Measurements from ENCODE around the gene SORCS2. TPM values are rescaled to one million over a fixed set of nuclear protein-coding genes. Genes with fewer than 3 reads are reported as not detected.

Gene SORCS2
- total and polyA plus RNA-seq, 2 donors (not counting 1 experiment from before 2014, with no cell fraction given), result not detected

- no peaks in the 10 kb centered on the region for H4K20me1 ChIP-seq (ENCODE audit: control insufficient read depth, insufficient read depth, low read length, poor library complexity, severe bottlenecking)
- Mint-ChIP-seq H3K9me3 (ENCODE audit: insufficient read depth) (peaks cover 6% of the 10 kb centered on the region), H3K4me1 (no peaks in the 10 kb centered on the region), H3K27me3 (peaks cover 4% of the 10 kb centered on the region), H3K27ac (no peak overlapping the region), H3K4me3 (no peak overlapping the region)
- H3K4me2 ChIP-seq (replicated peaks; ENCODE audit: low read depth, low read length, poor library complexity, severe bottlenecking), result no peak overlapping the region
- H3K79me2 ChIP-seq (ENCODE audit: control insufficient read depth, insufficient read depth, low read length), result no peaks in the 10 kb centered on the region
- ChIA-PET POLR2A (no interaction called here), CTCF (no interaction called here)
- TF ChIP-seq EZH2 (IDR thresholded peaks at IDR 0.05; ENCODE audit: borderline replicate concordance, insufficient read depth, low read depth, low read length, poor library complexity, severe bottlenecking), result no peak
- no peak for TF ChIP-seq CTCF (IDR thresholded peaks at IDR 0.05)
- H3K9me3 ChIP-seq (ENCODE audit: control extremely low read depth in 1 of 3, control insufficient read depth in 2 of 3, insufficient read depth in 1 of 3, low read length in 2 of 3), result peaks cover 0 to 16% (median 0%) of the 10 kb centered on the region in 3 donors
- DNase-seq (no peak), ATAC-seq (ENCODE audit: low read depth) (no peak)
- H2AFZ ChIP-seq (ENCODE audit: insufficient read depth, low read depth, low read length, poor library complexity, severe bottlenecking), result no peak overlapping the region
- no peak overlapping the region for H3K27ac ChIP-seq (ENCODE audit: low read length in 2 of 2)
- intact Hi-C loops (cut with micrococcal nuclease), result no loop called here
- no peak overlapping the region for H3K4me3 ChIP-seq (ENCODE audit: control extremely low read depth in 1 of 5, extremely low read depth in 1 of 5, insufficient read depth in 1 of 5, low read depth in 2 of 5, low read length in 4 of 5)
- no peak overlapping the region for H3K9ac ChIP-seq (ENCODE audit: low read length)
- H3K4me1 ChIP-seq (ENCODE audit: control insufficient read depth in 2 of 2, insufficient read depth in 2 of 2, low read length in 2 of 2), result no peaks in the 10 kb centered on the region
- no peaks in the 10 kb centered on the region for H3K27me3 ChIP-seq (replicated peaks in 1 of 4; ENCODE audit: control extremely low read depth in 1 of 4, control insufficient read depth in 3 of 4, insufficient read depth in 4 of 4, low read length in 3 of 4)
- H3K36me3 ChIP-seq (replicated peaks in 1 of 2; ENCODE audit: control extremely low read depth in 1 of 2, control insufficient read depth in 1 of 2, extremely low read depth in 1 of 2, insufficient read depth in 2 of 2, low read length in 1 of 2), result no peaks in the 10 kb centered on the region
- 69% methylated on average over 9 of the region's 12 CpGs for WGBS (ENCODE audit: insufficient coverage)
These were observed 192.9 kb downstream of the SORCS2 start for GRCh38 chr4:7384929-7385890.

- POLR2A ChIA-PET, result no interaction called here
- no peak for TF ChIP-seq CTCF (IDR thresholded peaks at IDR 0.05)
- TF ChIP-seq EZH2 (IDR thresholded peaks at IDR 0.05; ENCODE audit: borderline replicate concordance, insufficient read depth, low read depth, low read length, poor library complexity, severe bottlenecking), result no peak
These were observed 195.6 kb downstream of the SORCS2 start for GRCh38 chr4:7387925-7388324.

More at GRCh38 chr4:7387925-7388324, 195.6 kb downstream of the SORCS2 start:
- DNase-seq (no peak), ATAC-seq (ENCODE audit: low read depth) (no peak)
- Histone ChIP-seq H2AFZ (ENCODE audit: insufficient read depth, low read depth, low read length, poor library complexity, severe bottlenecking) (no peak overlapping the region), H3K79me2 (ENCODE audit: control insufficient read depth, insufficient read depth, low read length) (no peaks in the 10 kb centered on the region), H3K36me3 (replicated peaks in 1 of 2; ENCODE audit: control extremely low read depth in 1 of 2, control insufficient read depth in 1 of 2, extremely low read depth in 1 of 2, insufficient read depth in 2 of 2, low read length in 1 of 2) (no peaks in the 10 kb centered on the region), H3K9me3 (ENCODE audit: control extremely low read depth in 1 of 3, control insufficient read depth in 2 of 3, insufficient read depth in 1 of 3, low read length in 2 of 3) (peaks cover 0 to 18% (median 0%) of the 10 kb centered on the region in 3 donors), H3K27ac (ENCODE audit: low read length in 2 of 2) (no peak overlapping the region), H4K20me1 (ENCODE audit: control insufficient read depth, insufficient read depth, low read length, poor library complexity, severe bottlenecking) (no peaks in the 10 kb centered on the region), H3K9ac (ENCODE audit: low read length) (no peak overlapping the region), H3K27me3 (replicated peaks in 1 of 4; ENCODE audit: control extremely low read depth in 1 of 4, control insufficient read depth in 3 of 4, insufficient read depth in 4 of 4, low read length in 3 of 4) (no peaks in the 10 kb centered on the region), H3K4me1 (ENCODE audit: control insufficient read depth in 2 of 2, insufficient read depth in 2 of 2, low read length in 2 of 2) (no peaks in the 10 kb centered on the region), H3K4me2 (replicated peaks; ENCODE audit: low read depth, low read length, poor library complexity, severe bottlenecking) (no peak overlapping the region), H3K4me3 (ENCODE audit: control extremely low read depth in 1 of 5, extremely low read depth in 1 of 5, insufficient read depth in 1 of 5, low read depth in 2 of 5, low read length in 4 of 5) (no peak overlapping the region)
- H3K4me1 Mint-ChIP-seq, result no peaks in the 10 kb centered on the region
- H3K9me3 Mint-ChIP-seq (ENCODE audit: insufficient read depth), result peaks cover 6% of the 10 kb centered on the region
- intact Hi-C loops (cut with micrococcal nuclease), result no loop called here
- 95% methylated on average over 6 of the region's 6 CpGs for WGBS (ENCODE audit: insufficient coverage)
- H3K4me3 Mint-ChIP-seq, result no peak overlapping the region
- no peak overlapping the region for H3K27ac Mint-ChIP-seq
- CTCF ChIA-PET, result no interaction called here
- no peaks in the 10 kb centered on the region for H3K27me3 Mint-ChIP-seq
